ENCODE data around the gene ENG.

DNA sequence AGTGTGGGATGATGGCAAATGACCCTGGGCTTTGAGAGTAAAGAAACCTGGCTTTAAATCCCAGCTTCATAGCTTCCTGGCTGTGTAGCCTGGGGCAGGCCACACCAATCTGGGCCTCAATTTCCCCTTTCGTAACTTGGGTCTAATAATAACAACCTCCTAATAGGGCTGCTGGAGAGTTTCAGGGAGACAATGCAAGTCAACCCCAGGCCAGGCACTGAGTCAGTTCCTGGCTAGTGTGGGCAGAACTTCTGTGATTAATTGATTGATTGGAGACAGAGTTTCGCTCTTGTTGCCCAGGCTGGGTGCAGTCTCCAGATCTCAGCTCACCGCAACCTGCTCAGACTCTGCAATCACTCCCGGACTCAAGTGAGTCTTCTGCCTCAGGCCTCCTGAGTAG lies 72.7 kb downstream of the ENG start:
- TF ChIP-seq, protein P1, sequence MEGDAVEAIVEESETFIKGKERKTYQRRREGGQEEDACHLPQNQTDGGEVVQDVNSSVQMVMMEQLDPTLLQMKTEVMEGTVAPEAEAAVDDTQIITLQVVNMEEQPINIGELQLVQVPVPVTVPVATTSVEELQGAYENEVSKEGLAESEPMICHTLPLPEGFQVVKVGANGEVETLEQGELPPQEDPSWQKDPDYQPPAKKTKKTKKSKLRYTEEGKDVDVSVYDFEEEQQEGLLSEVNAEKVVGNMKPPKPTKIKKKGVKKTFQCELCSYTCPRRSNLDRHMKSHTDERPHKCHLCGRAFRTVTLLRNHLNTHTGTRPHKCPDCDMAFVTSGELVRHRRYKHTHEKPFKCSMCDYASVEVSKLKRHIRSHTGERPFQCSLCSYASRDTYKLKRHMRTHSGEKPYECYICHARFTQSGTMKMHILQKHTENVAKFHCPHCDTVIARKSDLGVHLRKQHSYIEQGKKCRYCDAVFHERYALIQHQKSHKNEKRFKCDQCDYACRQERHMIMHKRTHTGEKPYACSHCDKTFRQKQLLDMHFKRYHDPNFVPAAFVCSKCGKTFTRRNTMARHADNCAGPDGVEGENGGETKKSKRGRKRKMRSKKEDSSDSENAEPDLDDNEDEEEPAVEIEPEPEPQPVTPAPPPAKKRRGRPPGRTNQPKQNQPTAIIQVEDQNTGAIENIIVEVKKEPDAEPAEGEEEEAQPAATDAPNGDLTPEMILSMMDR (IDR thresholded peaks at IDR 0.05), result no peak
- TF ChIP-seq POLR2A (IDR thresholded peaks at IDR 0.05), result no peak
